ENCODE measurements around the gene ZMYM4.
"Not testable (repeated sequence)": the region's sequence is repeated elsewhere in the genome, so short reads cannot be mapped to it uniquely, and the experiment has no call there.

ZMYM4 gene

GRCh38 chr1:35361638-35362037 is 93.1 kb downstream of the ZMYM4 start:
- H3K4me3 ChIP-seq (ENCODE audit: insufficient read depth, low read depth, low read length, poor library complexity, severe bottlenecking) = no peak overlapping the region
- DNase-seq = no peak
- no peaks in the 10 kb centered on the region for H3K4me1 ChIP-seq (ENCODE audit: control insufficient read depth, insufficient read depth, low read length, poor library complexity, severe bottlenecking)
- H3K36me3 ChIP-seq (ENCODE audit: control insufficient read depth, insufficient read depth, low read length) = peaks cover 12% of the 10 kb centered on the region
- no peaks in the 10 kb centered on the region for H3K27me3 ChIP-seq (replicated peaks; ENCODE audit: control insufficient read depth, insufficient read depth, low read length, poor library complexity, severe bottlenecking)
- no peak overlapping the region for H3K27ac ChIP-seq (ENCODE audit: insufficient read depth, low read length, poor library complexity, severe bottlenecking)
- H3K9me3 ChIP-seq (ENCODE audit: control insufficient read depth, low read length) = no peaks in the 10 kb centered on the region

- no peaks in the 10 kb centered on the region for H3K4me1 ChIP-seq (ENCODE audit: control insufficient read depth, insufficient read depth, low read length, poor library complexity, severe bottlenecking)
- H3K4me3 ChIP-seq (ENCODE audit: insufficient read depth, low read depth, low read length, poor library complexity, severe bottlenecking) = no peak overlapping the region
- H3K36me3 ChIP-seq (ENCODE audit: control insufficient read depth, insufficient read depth, low read length) = peaks cover 12% of the 10 kb centered on the region
- H3K27ac ChIP-seq (ENCODE audit: insufficient read depth, low read length, poor library complexity, severe bottlenecking) = no peak overlapping the region
- no peaks in the 10 kb centered on the region for H3K9me3 ChIP-seq (ENCODE audit: control insufficient read depth, low read length)
- H3K27me3 ChIP-seq (replicated peaks; ENCODE audit: control insufficient read depth, insufficient read depth, low read length, poor library complexity, severe bottlenecking) = no peaks in the 10 kb centered on the region
- no peak for DNase-seq
Measured at GRCh38 chr1:35364741-35365140, 96.2 kb downstream of the ZMYM4 start.

- no peak overlapping the region for H3K27ac ChIP-seq (ENCODE audit: insufficient read depth, low read length, poor library complexity, severe bottlenecking)
- H3K9me3 ChIP-seq (ENCODE audit: control insufficient read depth, low read length) = no peaks in the 10 kb centered on the region
- H3K36me3 ChIP-seq (ENCODE audit: control insufficient read depth, insufficient read depth, low read length) = peaks cover 8% of the 10 kb centered on the region
- DNase-seq = no peak
- H3K4me3 ChIP-seq (ENCODE audit: insufficient read depth, low read depth, low read length, poor library complexity, severe bottlenecking) = no peak overlapping the region
- H3K27me3 ChIP-seq (replicated peaks; ENCODE audit: control insufficient read depth, insufficient read depth, low read length, poor library complexity, severe bottlenecking) = no peaks in the 10 kb centered on the region
- H3K4me1 ChIP-seq (ENCODE audit: control insufficient read depth, insufficient read depth, low read length, poor library complexity, severe bottlenecking) = no peaks in the 10 kb centered on the region
Measured at GRCh38 chr1:35367914-35368313, 99.4 kb downstream of the ZMYM4 start.

GRCh38 chr1:35369922-35370671 is 101.6 kb downstream of the ZMYM4 start:
- Histone ChIP-seq H3K27ac (ENCODE audit: insufficient read depth, low read length, poor library complexity, severe bottlenecking) (no peak overlapping the region), H3K4me1 (ENCODE audit: control insufficient read depth, insufficient read depth, low read length, poor library complexity, severe bottlenecking) (no peaks in the 10 kb centered on the region), H3K4me3 (ENCODE audit: insufficient read depth, low read depth, low read length, poor library complexity, severe bottlenecking) (no peak overlapping the region), H3K27me3 (replicated peaks; ENCODE audit: control insufficient read depth, insufficient read depth, low read length, poor library complexity, severe bottlenecking) (no peaks in the 10 kb centered on the region), H3K9me3 (ENCODE audit: control insufficient read depth, low read length) (no peaks in the 10 kb centered on the region), H3K36me3 (ENCODE audit: control insufficient read depth, insufficient read depth, low read length) (peaks cover under 1% of the 10 kb centered on the region)
- DNase-seq = no peak

GRCh38 chr1:35371506-35371905 is 103.0 kb downstream of the ZMYM4 start:
- Histone ChIP-seq H3K4me3 (ENCODE audit: insufficient read depth, low read depth, low read length, poor library complexity, severe bottlenecking) (no peak overlapping the region), H3K9me3 (ENCODE audit: control insufficient read depth, low read length) (no peaks in the 10 kb centered on the region), H3K4me1 (ENCODE audit: control insufficient read depth, insufficient read depth, low read length, poor library complexity, severe bottlenecking) (no peaks in the 10 kb centered on the region), H3K27me3 (replicated peaks; ENCODE audit: control insufficient read depth, insufficient read depth, low read length, poor library complexity, severe bottlenecking) (no peaks in the 10 kb centered on the region), H3K36me3 (ENCODE audit: control insufficient read depth, insufficient read depth, low read length) (no peaks in the 10 kb centered on the region), H3K27ac (ENCODE audit: insufficient read depth, low read length, poor library complexity, severe bottlenecking) (no peak overlapping the region)
- DNase-seq = no peak

- H3K4me1 ChIP-seq (ENCODE audit: control insufficient read depth, insufficient read depth, low read length, poor library complexity, severe bottlenecking) = no peaks in the 10 kb centered on the region
- no peak overlapping the region for H3K4me3 ChIP-seq (ENCODE audit: insufficient read depth, low read depth, low read length, poor library complexity, severe bottlenecking)
- H3K36me3 ChIP-seq (ENCODE audit: control insufficient read depth, insufficient read depth, low read length) = no peaks in the 10 kb centered on the region
- H3K9me3 ChIP-seq (ENCODE audit: control insufficient read depth, low read length) = no peaks in the 10 kb centered on the region
- H3K27ac ChIP-seq (ENCODE audit: insufficient read depth, low read length, poor library complexity, severe bottlenecking) = no peak overlapping the region
- DNase-seq = no peak
- H3K27me3 ChIP-seq (replicated peaks; ENCODE audit: control insufficient read depth, insufficient read depth, low read length, poor library complexity, severe bottlenecking) = no peaks in the 10 kb centered on the region
Measured at GRCh38 chr1:35377555-35377954, 109.0 kb downstream of the ZMYM4 start.

GRCh38 chr1:35379317-35380000 is 111.0 kb downstream of the ZMYM4 start:
- H3K9me3 ChIP-seq (ENCODE audit: control insufficient read depth, low read length) = no peaks in the 10 kb centered on the region
- H3K36me3 ChIP-seq (ENCODE audit: control insufficient read depth, insufficient read depth, low read length) = no peaks in the 10 kb centered on the region
- H3K4me3 ChIP-seq (ENCODE audit: insufficient read depth, low read depth, low read length, poor library complexity, severe bottlenecking) = no peak overlapping the region
- no peak overlapping the region for H3K27ac ChIP-seq (ENCODE audit: insufficient read depth, low read length, poor library complexity, severe bottlenecking)
- no peak for DNase-seq
- H3K27me3 ChIP-seq (replicated peaks; ENCODE audit: control insufficient read depth, insufficient read depth, low read length, poor library complexity, severe bottlenecking) = no peaks in the 10 kb centered on the region
- H3K4me1 ChIP-seq (ENCODE audit: control insufficient read depth, insufficient read depth, low read length, poor library complexity, severe bottlenecking) = no peaks in the 10 kb centered on the region

GRCh38 chr1:35380111-35380510 is 111.6 kb downstream of the ZMYM4 start:
- not testable (repeated sequence) for H3K36me3 ChIP-seq (ENCODE audit: control insufficient read depth, insufficient read depth, low read length); H3K4me3 ChIP-seq (ENCODE audit: insufficient read depth, low read depth, low read length, poor library complexity, severe bottlenecking); H3K27ac ChIP-seq (ENCODE audit: insufficient read depth, low read length, poor library complexity, severe bottlenecking); H3K27me3 ChIP-seq (replicated peaks; ENCODE audit: control insufficient read depth, insufficient read depth, low read length, poor library complexity, severe bottlenecking); H3K4me1 ChIP-seq (ENCODE audit: control insufficient read depth, insufficient read depth, low read length, poor library complexity, severe bottlenecking); H3K9me3 ChIP-seq (ENCODE audit: control insufficient read depth, low read length); DNase-seq

- Histone ChIP-seq H3K4me3 (ENCODE audit: insufficient read depth, low read depth, low read length, poor library complexity, severe bottlenecking) (no peak overlapping the region), H3K27me3 (replicated peaks; ENCODE audit: control insufficient read depth, insufficient read depth, low read length, poor library complexity, severe bottlenecking) (no peaks in the 10 kb centered on the region), H3K9me3 (ENCODE audit: control insufficient read depth, low read length) (no peaks in the 10 kb centered on the region), H3K27ac (ENCODE audit: insufficient read depth, low read length, poor library complexity, severe bottlenecking) (no peak overlapping the region), H3K4me1 (ENCODE audit: control insufficient read depth, insufficient read depth, low read length, poor library complexity, severe bottlenecking) (no peaks in the 10 kb centered on the region), H3K36me3 (ENCODE audit: control insufficient read depth, insufficient read depth, low read length) (peaks cover 12% of the 10 kb centered on the region)
- no peak for DNase-seq
Measured at GRCh38 chr1:35382107-35382506, 113.6 kb downstream of the ZMYM4 start.

GRCh38 chr1:35386290-35386689 is 117.8 kb downstream of the ZMYM4 start:
- H3K36me3 ChIP-seq (ENCODE audit: control insufficient read depth, insufficient read depth, low read length) = peaks cover 16% of the 10 kb centered on the region
- H3K27me3 ChIP-seq (replicated peaks; ENCODE audit: control insufficient read depth, insufficient read depth, low read length, poor library complexity, severe bottlenecking) = no peaks in the 10 kb centered on the region
- no peaks in the 10 kb centered on the region for H3K4me1 ChIP-seq (ENCODE audit: control insufficient read depth, insufficient read depth, low read length, poor library complexity, severe bottlenecking)
- no peak overlapping the region for H3K4me3 ChIP-seq (ENCODE audit: insufficient read depth, low read depth, low read length, poor library complexity, severe bottlenecking)
- H3K9me3 ChIP-seq (ENCODE audit: control insufficient read depth, low read length) = no peaks in the 10 kb centered on the region
- no peak for DNase-seq
- no peak overlapping the region for H3K27ac ChIP-seq (ENCODE audit: insufficient read depth, low read length, poor library complexity, severe bottlenecking)
